ENCODE data around the gene ITPKC.
"Not testable (repeated sequence)": the region's sequence is repeated elsewhere in the genome, so short reads cannot be mapped to it uniquely, and the experiment has no call there.

ITPKC gene

GRCh38 chr19:40742477-40742876 lies 25.6 kb downstream of the ITPKC start:
- DNase-seq: no peak

- no peak for DNase-seq
Observed at GRCh38 chr19:40742886-40743285, 26.0 kb downstream of the ITPKC start.

GRCh38 chr19:40743926-40744325 lies 27.0 kb downstream of the ITPKC start:
- no peak for DNase-seq

DNA sequence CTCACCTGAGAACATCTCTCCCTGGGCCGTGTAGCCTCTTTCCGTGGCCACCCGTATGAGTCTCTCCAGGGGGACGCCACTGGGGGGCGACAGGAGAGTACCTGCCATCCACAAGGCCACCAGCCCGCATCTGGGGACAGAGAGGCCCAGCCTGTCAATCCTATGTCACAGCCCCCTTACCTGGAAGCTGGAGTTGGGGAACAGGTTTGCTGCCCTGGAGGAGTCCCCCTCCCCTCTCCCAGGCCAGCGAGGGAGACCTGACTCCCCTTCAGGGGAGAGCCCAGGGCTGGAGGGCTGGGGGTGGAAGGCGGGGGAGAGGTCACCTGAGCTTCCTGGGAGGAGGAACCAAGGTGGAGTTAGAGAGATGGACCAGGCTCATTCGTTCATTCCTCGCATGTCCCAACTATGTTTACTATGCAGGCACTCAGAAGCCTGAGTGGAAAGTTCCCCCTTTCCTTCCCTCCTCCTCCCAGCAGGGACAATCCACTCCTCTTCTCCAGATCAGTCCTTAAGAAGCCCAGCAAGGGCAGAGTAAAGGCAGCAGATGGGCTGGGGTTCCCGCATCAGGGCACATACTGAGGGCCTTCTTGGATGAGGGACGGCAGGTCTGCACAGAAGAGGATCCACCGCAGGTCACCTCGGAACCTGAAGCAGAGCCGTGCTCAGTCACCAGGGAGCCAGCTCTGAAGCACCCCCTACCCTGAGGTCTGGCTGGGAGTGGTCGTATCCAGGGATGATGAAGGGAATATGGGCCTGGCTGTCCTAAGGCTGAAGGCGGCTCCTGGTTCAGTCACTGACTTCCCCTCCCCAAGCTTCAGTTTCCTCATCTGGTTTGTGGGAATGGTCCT lies 27.9 kb downstream of the ITPKC start:
- no peak for DNase-seq

GRCh38 chr19:40745402-40745780 lies 28.5 kb downstream of the ITPKC start:
- DNase-seq: peak; percentile 39

DNA sequence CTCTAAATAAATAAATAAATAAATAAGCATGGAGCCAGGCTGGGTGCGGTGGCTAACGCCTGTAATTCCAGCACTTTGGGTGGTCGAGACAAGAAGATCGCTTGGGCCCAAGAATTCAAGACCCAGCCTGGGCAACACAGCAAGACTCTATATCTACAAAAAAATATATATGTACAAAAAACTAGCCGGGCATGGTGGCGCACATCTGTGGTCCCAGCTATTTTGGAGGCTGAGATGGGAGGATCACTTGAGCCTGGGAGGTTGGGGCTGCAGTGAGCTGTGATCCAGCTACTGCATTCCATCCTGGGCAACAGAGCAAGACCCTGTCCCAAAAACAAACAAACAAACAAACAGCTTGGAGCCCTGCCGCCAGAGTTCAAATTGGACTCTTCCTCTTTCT lies 30.6 kb downstream of the ITPKC start:
- DNase-seq: no peak

- peak; percentile 100 for DNase-seq
Observed at GRCh38 chr19:40750058-40750873, 33.4 kb downstream of the ITPKC start, which contains the start of gene ACTMAP. Gene ACTMAP (minus strand): TSS chr19:40750477. CDS start chr19:40749803, 674 bp downstream.

GRCh38 chr19:40750874-40751537 lies 34.1 kb downstream of the ITPKC start, which contains the start of gene SNRPA:
Gene SNRPA (plus strand): TSS chr19:40751203. CDS start chr19:40751409, 206 bp downstream.
- peak; percentile 95 for DNase-seq

DNA sequence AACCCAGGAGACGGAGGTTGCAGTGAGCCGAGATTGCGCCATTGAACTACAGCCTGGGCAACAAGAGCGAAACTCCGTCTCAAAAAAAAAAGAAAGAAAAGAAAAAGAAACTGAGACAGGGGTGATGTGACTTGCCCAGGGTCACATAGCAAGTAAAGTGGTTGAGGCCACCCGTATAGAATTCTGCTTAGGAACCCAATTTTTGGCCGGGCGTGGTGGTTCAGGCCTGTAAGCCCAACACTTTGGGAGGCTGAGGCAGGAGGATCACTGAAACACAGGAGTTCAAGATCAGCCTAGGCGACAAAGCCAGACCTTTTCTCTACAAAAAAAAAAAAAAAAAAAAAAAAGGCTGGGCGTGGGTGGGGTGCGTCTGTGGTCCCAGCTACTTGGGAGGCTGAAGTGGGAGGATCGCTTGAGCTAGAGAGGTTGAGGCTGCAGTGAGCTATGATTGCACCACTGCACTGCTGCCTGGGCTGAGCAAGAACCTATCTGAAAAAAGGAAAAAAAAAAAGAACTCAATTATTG lies 35.4 kb downstream of the ITPKC start:
- DNase-seq: no peak

- no peak for DNase-seq
Observed at GRCh38 chr19:40754611-40755247, 37.8 kb downstream of the ITPKC start.

GRCh38 chr19:40755248-40755624 lies 38.3 kb downstream of the ITPKC start:
- no peak for DNase-seq

DNA sequence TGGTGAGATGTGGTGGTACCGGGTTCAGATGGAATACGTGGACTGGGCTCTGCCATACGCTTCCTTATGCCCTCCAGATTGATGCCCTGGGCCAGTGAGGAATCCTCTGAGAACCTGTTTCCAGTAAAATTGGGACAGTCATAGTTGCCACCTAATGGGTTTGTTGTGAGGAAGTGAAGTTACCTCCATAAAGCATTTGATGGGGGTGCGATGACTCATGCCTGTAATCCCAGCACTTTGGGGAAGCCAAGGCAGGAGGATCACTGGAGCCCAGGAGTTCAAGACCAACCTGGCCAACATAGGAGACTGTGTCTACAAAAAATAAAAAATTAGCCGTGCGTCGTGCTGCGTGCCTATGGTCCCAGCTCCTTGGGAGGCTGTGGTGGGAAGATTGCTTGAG lies 38.9 kb downstream of the ITPKC start:
- no peak for DNase-seq

GRCh38 chr19:40756502-40757110 lies 39.7 kb downstream of the ITPKC start:
- DNase-seq: no peak

DNA sequence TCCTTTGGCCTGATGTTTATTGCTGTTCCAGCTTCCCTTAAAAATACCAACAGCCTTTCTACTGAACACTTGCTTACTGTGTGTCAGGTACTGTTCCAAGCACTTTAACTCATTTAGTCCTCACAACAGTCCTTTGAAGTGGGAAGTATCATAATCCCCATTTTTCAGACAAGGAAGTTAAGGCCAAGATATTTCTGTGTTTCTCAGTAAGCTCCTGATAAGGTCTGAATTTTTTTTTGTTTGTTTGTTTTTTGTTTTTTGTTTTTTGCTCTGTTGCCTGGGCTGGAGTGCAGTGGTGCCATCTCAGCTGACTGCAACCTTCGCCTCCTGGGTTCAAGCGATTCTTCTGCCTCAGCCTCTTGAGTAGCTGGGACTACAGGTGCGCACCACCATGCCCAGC lies 41.6 kb downstream of the ITPKC start:
- DNase-seq: no peak

DNA sequence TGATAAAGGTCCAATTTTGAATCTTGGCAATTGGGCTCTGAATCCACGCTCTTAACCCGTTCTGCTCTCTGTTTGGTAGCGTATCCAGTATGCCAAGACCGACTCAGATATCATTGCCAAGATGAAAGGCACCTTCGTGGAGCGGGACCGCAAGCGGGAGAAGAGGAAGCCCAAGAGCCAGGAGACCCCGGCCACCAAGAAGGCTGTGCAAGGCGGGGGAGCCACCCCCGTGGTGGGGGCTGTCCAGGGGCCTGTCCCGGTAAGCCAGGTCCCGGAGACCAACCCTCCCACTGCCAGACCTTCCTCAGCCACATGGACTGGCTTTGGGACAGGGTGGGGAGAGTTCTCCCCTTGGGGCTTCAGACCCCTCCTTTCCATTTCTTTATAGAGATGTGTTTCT lies 42.4 kb downstream of the ITPKC start:
- DNase-seq: no peak

- DNase-seq: no peak
Observed at GRCh38 chr19:40762754-40763470, 46.0 kb downstream of the ITPKC start.

DNA sequence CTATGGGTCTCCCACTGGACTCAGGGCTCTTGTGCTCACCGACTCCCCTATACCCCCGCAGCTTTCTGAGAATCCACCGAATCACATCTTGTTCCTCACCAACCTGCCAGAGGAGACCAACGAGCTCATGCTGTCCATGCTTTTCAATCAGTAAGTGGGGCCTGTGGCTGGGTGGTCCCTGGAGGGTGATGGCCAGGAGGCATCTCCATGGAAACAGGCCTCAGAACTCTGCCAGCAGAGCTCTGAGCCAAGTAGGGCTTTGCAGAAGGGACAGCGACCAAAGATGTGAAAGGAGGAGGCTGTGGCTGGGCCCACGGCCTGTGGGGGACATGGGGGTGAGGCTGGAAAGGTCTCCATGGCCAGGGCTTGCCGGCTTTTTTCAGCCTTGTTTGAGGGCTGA lies 46.6 kb downstream of the ITPKC start:
- DNase-seq: no peak

DNA sequence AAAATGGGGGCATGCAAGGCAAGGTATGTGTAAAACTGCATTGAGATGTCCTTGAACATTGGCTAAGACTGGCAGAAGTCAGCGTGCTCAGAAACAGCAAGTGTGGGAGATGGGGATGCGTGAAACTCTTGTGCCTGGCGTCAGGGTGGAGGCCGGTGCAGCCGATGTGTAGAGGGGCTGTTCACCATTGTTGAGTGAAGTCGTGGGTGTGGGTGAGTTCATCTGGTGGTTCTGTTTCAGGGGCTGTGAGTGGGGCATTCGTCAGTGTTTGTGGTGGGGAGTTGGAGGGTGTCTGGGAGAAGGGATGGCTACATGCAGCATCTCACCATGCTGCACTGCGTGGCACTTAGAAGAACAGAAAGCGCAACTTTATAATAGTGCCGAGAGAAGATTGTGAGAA lies 47.1 kb downstream of the ITPKC start:
- DNase-seq: no peak

DNA sequence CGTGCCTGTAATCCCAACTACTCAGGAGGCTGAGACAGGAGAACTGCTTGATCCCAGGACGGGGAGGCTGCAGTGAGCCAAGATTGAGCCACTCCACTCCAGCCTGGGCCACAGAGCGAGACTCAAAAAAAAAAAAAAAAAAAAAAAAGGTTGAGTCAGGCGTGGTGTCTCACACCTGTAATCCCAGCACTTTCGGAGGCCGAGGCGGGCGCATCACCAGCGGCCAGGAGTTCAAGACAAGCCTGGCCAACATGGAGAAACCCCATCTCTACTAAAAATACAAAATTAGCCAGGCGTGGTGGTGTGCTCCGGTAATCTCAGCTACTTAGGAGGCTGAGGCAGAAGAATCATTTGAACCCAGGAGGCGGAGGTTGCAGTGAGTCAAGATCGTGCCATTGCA lies 49.5 kb downstream of the ITPKC start:
- DNase-seq: not testable (repeated sequence)

GRCh38 chr19:40768869-40769268 lies 52.0 kb downstream of the ITPKC start:
- DNase-seq: no peak

DNA sequence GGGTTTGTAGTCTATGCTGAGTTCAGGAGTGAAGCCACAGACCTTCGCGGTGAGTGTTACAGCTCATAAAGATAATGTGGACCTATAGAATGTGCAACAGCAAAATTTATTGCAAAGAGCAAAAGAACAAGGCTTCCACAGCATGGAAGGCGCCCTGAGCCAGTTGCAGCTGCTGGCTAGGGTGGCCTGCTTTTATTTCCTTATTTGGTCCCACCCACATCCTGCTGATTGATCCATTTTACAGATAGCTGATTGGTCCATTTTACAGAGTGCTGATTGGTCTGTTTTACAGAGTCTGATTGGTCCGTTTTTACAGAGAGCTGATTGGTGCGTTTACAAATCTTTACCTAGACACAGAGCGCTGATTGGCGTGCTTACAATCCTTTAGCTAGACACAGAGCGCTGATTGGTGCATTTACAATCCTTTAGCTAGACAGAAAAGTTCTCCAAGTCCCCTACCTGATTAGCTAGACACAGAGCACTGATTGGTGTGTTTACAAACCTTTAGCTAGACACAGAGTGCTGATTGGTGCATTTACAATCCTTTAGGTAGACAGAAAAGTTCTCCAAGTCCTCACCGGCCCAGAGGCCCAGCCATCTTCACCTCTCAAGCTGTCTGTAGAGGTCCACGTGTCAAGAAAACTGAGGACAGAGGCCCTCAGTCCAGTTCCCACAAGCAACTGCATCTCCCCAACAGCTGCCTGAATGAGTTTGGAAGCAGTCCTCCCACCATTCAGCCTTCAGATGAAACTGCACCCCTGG lies 54.4 kb downstream of the ITPKC start:
- not testable (repeated sequence) for DNase-seq

Data from HCEC 1CT (cell line).